ENCODE data around the gene FHL2.

FHL2 gene

GRCh38 chr2:105396254-105397024 is 2.4 kb downstream of the FHL2 start:
- no peak for DNase-seq

- DNase-seq = no peak
Measured at GRCh38 chr2:105395691-105396090, 3.2 kb downstream of the FHL2 start.

GRCh38 chr2:105394951-105395611 is 3.8 kb downstream of the FHL2 start:
- no peak for DNase-seq

GRCh38 chr2:105393373-105394055 is 5.3 kb downstream of the FHL2 start:
- no peak for DNase-seq

GRCh38 chr2:105391763-105392662 is 6.8 kb downstream of the FHL2 start:
- no peak for DNase-seq

GRCh38 chr2:105391058-105391627 is 7.7 kb downstream of the FHL2 start:
- no peak for DNase-seq

- no peak for DNase-seq
Measured at GRCh38 chr2:105390454-105390853, 8.4 kb downstream of the FHL2 start.

- no peak for DNase-seq
Measured at GRCh38 chr2:105388971-105389381, 9.9 kb downstream of the FHL2 start.

GRCh38 chr2:105387225-105387624 is 11.6 kb downstream of the FHL2 start:
- no peak for DNase-seq

GRCh38 chr2:105385731-105386540 is 12.9 kb downstream of the FHL2 start:
- DNase-seq = no peak

- no peak for DNase-seq
Measured at GRCh38 chr2:105384861-105385260, 14.0 kb downstream of the FHL2 start.

- no peak for DNase-seq
Measured at GRCh38 chr2:105384216-105384615, 14.6 kb downstream of the FHL2 start.

- DNase-seq = no peak
Measured at GRCh38 chr2:105383432-105384166, 15.3 kb downstream of the FHL2 start.

GRCh38 chr2:105382177-105382576 is 16.7 kb downstream of the FHL2 start:
- no peak for DNase-seq

- DNase-seq = no peak
Measured at GRCh38 chr2:105381101-105381668, 17.7 kb downstream of the FHL2 start.

GRCh38 chr2:105380432-105381100 is 18.3 kb downstream of the FHL2 start:
- DNase-seq = no peak

GRCh38 chr2:105379741-105380186 is 19.1 kb downstream of the FHL2 start:
- DNase-seq = no peak

GRCh38 chr2:105378921-105379383 is 19.9 kb downstream of the FHL2 start:
- DNase-seq = no peak

- DNase-seq = no peak
Measured at GRCh38 chr2:105378276-105378840, 20.5 kb downstream of the FHL2 start.

Data from NCI-H1105 (cell line).